Measurements from ENCODE around the gene ARID1B. TPM values are rescaled to one million over a fixed set of nuclear protein-coding genes. Genes with fewer than 3 reads are reported as not detected.
A peak's percentile ranks its signal among the peaks of the same experiment; 100 is the strongest.

Gene ARID1B
- total and polyA plus RNA-seq, 9 of the 15 experiments (the other 6 are each of a cell fraction or from before 2014, with no cell fraction given): 12.5 to 50.5 (median 25.8) TPM

DNA sequence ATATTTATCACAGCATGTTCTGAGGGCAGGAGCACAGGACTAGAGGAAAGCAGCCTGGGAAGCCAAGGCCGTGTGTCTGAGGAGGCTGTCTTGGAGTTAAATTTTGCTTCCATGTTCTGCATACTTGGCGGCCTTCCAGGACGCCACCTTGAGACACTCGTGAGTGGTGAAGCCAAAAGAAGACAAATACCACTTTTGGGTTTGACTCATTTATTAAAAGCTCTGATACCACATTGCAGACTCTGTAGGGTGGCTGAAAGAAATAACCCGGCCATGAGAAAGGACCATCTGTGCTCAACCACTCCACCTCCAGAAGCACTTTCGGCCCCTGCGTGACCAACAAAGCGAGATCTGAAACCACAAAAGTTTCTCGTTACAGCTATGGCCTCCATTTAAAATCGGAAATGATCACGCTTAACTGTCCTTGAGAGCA lies 426.1 kb downstream of the ARID1B start:
- 87% methylated on average over 11 of the region's 11 CpGs for WGBS (ENCODE audit: insufficient coverage, low coverage, missing lambda C conversion rate)
- Histone ChIP-seq H3K9ac (ENCODE audit: insufficient read depth in 1 of 2, low read depth in 2 of 2, low read length in 2 of 2) (no peak overlapping the region), H3K4me3 (no peak overlapping the region), H3K79me2 (ENCODE audit: control insufficient read depth, insufficient read depth, low read length) (no peaks in the 10 kb centered on the region), H3K9me1 (ENCODE audit: control insufficient read depth, insufficient read depth, low read length) (no peaks in the 10 kb centered on the region), H2AFZ (ENCODE audit: low read depth, low read length) (no peak overlapping the region), H3K27me3 (ENCODE audit: control insufficient read depth in 2 of 2, insufficient read depth in 2 of 2, low read length in 2 of 2) (no peaks in the 10 kb centered on the region), H3K4me1 (replicated peaks in 1 of 2; ENCODE audit: control insufficient read depth in 2 of 2, insufficient read depth in 2 of 2, low read length in 2 of 2) (peaks cover 6 to 10% of the 10 kb centered on the region in 2 experiments; a peak in 4 of 5 replicates), H3K36me3 (ENCODE audit: control insufficient read depth, insufficient read depth, low read length) (peaks cover 64% of the 10 kb centered on the region), H3K27ac (ENCODE audit: extremely low read depth, low read depth, low read length) (no peak overlapping the region), H3K9me3 (replicated peaks; ENCODE audit: control insufficient read depth, insufficient read depth, low read depth, low read length) (no peaks in the 10 kb centered on the region), H4K20me1 (replicated peaks; ENCODE audit: control insufficient read depth, insufficient read depth, low read length) (no peaks in the 10 kb centered on the region; the same call in 1 of the 2 replicates), H3K4me2 (ENCODE audit: insufficient read depth, low read length) (no peak overlapping the region)
- CTCF ChIA-PET (ENCODE audit: low intra/inter-chr PET ratio): no interaction called here
- in situ Hi-C loops (cut with MboI): no loop called here
- no peak for FAIRE-seq
- intact Hi-C loops (cut with micrococcal nuclease): no loop called here
- TF ChIP-seq NFIC (IDR thresholded peaks at IDR 0.05): peak; percentile 33
- TF ChIP-seq, protein P1, sequence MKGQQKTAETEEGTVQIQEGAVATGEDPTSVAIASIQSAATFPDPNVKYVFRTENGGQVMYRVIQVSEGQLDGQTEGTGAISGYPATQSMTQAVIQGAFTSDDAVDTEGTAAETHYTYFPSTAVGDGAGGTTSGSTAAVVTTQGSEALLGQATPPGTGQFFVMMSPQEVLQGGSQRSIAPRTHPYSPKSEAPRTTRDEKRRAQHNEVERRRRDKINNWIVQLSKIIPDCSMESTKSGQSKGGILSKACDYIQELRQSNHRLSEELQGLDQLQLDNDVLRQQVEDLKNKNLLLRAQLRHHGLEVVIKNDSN (CRISPR knock-in tag; IDR thresholded peaks at IDR 0.05): no peak
- no TSS peak for BruUV-seq (replicated peaks)
- no peak for ATAC-seq
- POLR2A ChIA-PET: no interaction called here
- peak in 1 of 4 experiments; percentile 36 for DNase-seq (ENCODE audit: extremely low read depth in 1 of 4, low spot score in 3 of 4)

DNA sequence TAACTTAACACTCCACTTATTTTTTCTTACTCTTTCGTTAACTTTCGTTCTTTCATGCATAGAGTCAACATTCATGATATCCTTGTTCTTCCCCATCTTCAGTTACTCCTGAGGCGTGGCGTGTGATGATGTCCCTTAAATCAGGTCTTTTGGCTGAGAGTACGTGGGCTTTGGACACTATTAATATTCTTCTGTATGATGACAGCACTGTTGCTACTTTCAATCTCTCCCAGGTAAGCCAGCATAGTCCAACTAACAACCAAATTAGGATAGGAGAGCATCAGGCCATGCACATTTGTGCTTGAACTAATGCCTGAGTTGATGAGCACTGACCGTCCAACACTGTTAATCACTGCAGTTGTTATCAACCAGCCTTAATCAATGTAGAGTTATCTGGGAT lies 426.6 kb downstream of the ARID1B start:
- Histone ChIP-seq H3K79me2 (ENCODE audit: control insufficient read depth, insufficient read depth, low read length) (no peaks in the 10 kb centered on the region), H3K9me3 (replicated peaks; ENCODE audit: control insufficient read depth, insufficient read depth, low read depth, low read length) (no peaks in the 10 kb centered on the region), H3K4me1 (replicated peaks in 1 of 2; ENCODE audit: control insufficient read depth in 2 of 2, insufficient read depth in 2 of 2, low read length in 2 of 2) (peaks cover 6 to 10% of the 10 kb centered on the region in 2 experiments; a peak in 4 of 5 replicates), H3K9ac (ENCODE audit: insufficient read depth in 1 of 2, low read depth in 2 of 2, low read length in 2 of 2) (no peak overlapping the region), H3K27me3 (ENCODE audit: control insufficient read depth in 2 of 2, insufficient read depth in 2 of 2, low read length in 2 of 2) (no peaks in the 10 kb centered on the region), H3K4me2 (ENCODE audit: insufficient read depth, low read length) (no peak overlapping the region), H3K4me3 (no peak overlapping the region), H2AFZ (ENCODE audit: low read depth, low read length) (no peak overlapping the region), H3K9me1 (ENCODE audit: control insufficient read depth, insufficient read depth, low read length) (no peaks in the 10 kb centered on the region), H4K20me1 (replicated peaks; ENCODE audit: control insufficient read depth, insufficient read depth, low read length) (no peaks in the 10 kb centered on the region; the same call in 1 of the 2 replicates), H3K27ac (ENCODE audit: extremely low read depth, low read depth, low read length) (no peak overlapping the region), H3K36me3 (ENCODE audit: control insufficient read depth, insufficient read depth, low read length) (peaks cover 60% of the 10 kb centered on the region)
- CTCF ChIA-PET (ENCODE audit: low intra/inter-chr PET ratio): no interaction called here
- whole genome bisulfite sequencing (ENCODE audit: insufficient coverage, low coverage, missing lambda C conversion rate): 90% methylated on average over 6 of the region's 6 CpGs
- DNase-seq (ENCODE audit: extremely low read depth in 1 of 4, low spot score in 3 of 4) (no peak), FAIRE-seq (no peak), ATAC-seq (no peak)
- no TSS peak for BruUV-seq (replicated peaks)
- POLR2A ChIA-PET: interaction anchor here (0.6 kb wide), 1 partner anchor 54 kb away, joined by 4 read pairs; no protein-coding TSS in a partner anchor
- intact Hi-C loops (cut with micrococcal nuclease) (no loop called here), in situ Hi-C loops (cut with MboI) (no loop called here)
- no peak for TF ChIP-seq HEY1 (CRISPR knock-in tag; IDR thresholded peaks at IDR 0.05; ENCODE audit: borderline replicate concordance)
- TF ChIP-seq PURB (CRISPR knock-in tag; IDR thresholded peaks at IDR 0.05; ENCODE audit: low read depth): no peak
- no peak for TF ChIP-seq ZNF707 (CRISPR knock-in tag; conservative IDR thresholded peaks at IDR 0.05)
- TF ChIP-seq TEAD2 (tag; IDR thresholded peaks at IDR 0.05): no peak
- no peak for TF ChIP-seq PBX2 (CRISPR knock-in tag; IDR thresholded peaks at IDR 0.05; ENCODE audit: low read depth)
- no peak for TF ChIP-seq PBX2 (tag; conservative IDR thresholded peaks at IDR 0.05; ENCODE audit: low read depth)
